ENCODE measurements around the gene GBGT1.
"Not testable (repeated sequence)": the region's sequence is repeated elsewhere in the genome, so short reads cannot be mapped to it uniquely, and the experiment has no call there.

DNA sequence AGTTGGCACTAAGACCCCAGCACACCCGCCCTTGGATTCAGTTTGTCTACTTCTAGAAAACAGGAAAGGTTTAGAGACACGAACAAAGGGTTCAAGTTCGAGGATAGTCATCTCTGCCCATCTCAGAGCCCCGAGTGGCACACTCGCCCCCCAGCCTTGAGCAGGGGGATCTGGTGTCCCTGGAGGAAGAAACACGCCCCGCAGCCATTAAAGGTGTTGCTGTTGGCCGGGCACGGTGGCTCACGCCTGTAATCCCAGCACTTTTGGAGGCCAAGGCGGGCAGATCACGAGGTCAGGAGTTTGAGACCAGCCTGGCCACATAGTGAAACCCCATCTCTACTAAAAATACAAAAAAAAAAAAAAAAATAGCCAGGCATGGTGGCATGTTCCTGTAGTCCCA lies 6.0 kb upstream of the GBGT1 start:
- TF ChIP-seq POLR2A (IDR thresholded peaks at IDR 0.05; ENCODE audit: low read depth, low read length); POLR2AphosphoS5 (IDR thresholded peaks at IDR 0.05; ENCODE audit: low read depth, low read length); TAF1 (IDR thresholded peaks at IDR 0.05; ENCODE audit: borderline replicate concordance, low read depth, low read length): not testable (repeated sequence)
